HTR-8/SVneo (cell line): ENCODE results near the gene NUAK1.
A peak's percentile ranks its signal among the peaks of the same experiment; 100 is the strongest.
"Not testable (repeated sequence)": the region's sequence is repeated elsewhere in the genome, so short reads cannot be mapped to it uniquely, and the experiment has no call there.

ENCODE experiments used
- DNase-seq: peaks from one replicate; pipeline ENCODE4 v3.0.0; 2011; ENCODE audit warnings: low spot score, mixed read lengths; ENCODE audit not compliant: insufficient read length
- FAIRE-seq: peaks from 2 replicates; lab custom pipeline; 2011; peaks lifted over from hg19 to GRCh38; lab: Jason Lieb, UNC

NUAK1 gene

DNA sequence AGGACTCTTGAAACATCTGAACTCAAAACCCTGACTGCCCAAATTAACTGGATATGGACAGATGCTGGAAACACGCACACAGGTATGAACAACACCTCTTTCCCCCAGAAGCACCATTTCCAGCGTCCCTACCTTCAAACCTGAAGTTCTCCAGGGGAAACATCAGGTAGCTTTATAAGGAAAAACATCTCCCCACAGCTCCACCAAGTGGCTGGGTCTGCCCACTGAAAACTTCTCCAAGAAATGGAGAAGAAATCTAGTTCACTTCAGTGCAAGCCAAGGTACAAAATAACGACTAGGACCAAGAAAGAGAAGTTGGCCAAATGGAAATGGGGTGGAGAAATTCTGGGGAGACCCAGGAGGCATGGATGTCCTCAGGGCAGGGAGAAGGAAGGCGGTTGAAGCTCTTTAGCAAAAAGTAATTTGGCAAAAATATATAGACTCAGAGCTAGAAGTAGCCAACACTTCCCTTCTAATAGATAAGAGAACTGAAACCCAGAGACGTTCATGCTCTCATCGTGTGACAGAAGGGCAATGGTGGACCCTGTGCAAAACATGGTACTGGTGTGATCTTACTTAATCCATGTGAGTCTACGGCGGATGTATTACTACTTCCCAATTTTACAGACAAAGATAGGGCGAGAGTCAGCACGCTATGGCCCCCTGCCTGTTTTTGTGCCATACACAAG, 10.5 kb upstream of the NUAK1 start:
- no peak for FAIRE-seq
- DNase-seq: no peak

- DNase-seq: no peak
- no peak for FAIRE-seq
These were observed 9.2 kb upstream of the NUAK1 start for GRCh38 chr12:106147956-106148355.

DNA sequence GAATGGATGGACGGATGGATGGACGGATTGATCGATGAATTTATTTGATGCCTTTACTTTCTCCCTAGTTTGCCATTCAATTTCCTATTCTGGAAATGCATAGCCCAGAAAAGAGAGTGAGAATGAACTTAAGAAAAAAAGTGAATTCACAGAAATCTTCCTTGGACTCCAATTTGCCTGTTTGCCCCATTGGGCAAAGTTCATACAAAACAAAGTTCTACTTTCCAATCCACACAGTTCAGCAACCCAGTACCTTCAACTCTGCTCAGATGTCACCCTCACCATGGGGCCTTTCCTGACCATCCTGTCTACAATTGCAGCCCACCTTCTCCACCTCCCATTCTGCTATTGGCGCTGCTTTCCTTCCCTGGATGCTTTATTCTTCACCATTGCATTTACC, 8.2 kb upstream of the NUAK1 start:
- FAIRE-seq: no peak
- no peak for DNase-seq

- FAIRE-seq (no peak), DNase-seq (no peak)
These were observed 7.0 kb upstream of the NUAK1 start for GRCh38 chr12:106145539-106146447.

- DNase-seq: no peak
- FAIRE-seq: no peak
These were observed 6.1 kb upstream of the NUAK1 start for GRCh38 chr12:106144847-106145246.

DNA sequence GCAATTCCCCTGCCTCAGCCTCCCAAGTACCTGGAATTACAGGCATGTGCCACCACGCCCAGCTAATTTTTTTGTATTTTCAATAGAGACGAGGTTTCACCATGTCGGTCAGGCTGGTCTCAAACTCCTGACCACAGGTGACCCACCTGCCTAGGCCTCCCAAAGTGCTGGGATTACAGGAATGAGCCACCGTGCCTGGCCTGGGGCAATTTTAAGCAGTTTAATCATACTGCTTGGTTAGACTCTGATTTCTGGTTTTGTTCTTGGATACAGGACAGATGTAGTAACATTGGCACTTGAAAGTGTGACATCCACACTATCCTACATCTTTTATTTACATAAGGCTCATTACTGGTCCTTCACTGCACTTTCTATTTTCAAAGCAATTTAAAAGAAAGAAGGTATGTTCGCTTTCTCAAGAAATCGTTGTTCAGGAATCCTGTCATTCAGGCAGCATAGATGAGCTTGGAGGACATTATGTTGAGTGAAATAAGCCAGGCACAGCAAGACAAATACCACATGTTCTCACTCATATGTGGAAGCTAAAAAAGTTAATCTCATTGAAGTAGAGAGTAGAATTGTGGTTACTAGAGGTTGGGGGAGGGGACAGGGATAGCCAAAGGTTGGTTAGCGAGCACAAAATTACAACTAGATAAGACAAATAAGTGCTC, 4.0 kb upstream of the NUAK1 start:
- FAIRE-seq (no peak), DNase-seq (no peak)

- not testable (repeated sequence) for FAIRE-seq, DNase-seq
These were observed 3.2 kb upstream of the NUAK1 start for GRCh38 chr12:106141920-106142319.

DNA sequence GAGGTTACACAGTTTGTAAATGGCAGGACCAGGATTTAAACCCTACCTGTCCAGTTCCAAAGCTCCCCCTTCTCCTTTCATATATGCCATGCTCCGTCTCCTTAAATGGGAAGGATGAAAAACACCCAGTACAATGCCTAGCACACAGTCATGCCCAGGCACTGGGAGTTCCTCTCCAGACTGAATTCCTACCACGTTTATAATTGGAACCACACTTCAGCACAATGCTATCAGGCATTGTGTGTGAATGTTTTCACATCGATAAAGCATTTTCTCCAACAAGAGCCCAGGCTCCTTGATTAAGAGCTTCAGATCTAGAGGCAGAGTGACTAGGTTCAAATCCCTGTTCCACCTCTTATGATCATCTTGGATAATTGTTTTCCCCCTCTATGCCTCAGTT, 2.7 kb upstream of the NUAK1 start:
- no peak for FAIRE-seq

DNA sequence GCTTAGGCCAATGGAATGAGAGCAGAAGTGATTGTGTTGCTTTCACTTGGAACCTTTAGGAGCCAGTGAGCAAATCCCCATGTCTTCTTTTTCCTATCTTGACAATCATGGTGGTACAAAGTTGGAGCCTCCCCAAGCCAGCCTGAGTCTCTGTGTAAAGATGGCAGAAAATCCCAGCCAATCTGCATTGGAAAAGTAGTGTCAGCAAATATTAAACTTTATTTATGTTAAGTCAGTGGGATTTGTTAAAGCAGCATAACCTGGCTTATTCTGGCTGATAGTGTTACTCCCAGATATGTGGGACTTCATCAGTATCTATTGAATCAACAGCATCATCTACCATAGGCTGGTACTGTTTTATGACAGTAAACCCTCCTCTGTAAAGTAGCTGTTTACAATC, 2.2 kb upstream of the NUAK1 start:
- no peak for FAIRE-seq

More for the DNA sequence above, 2.7 kb upstream of the NUAK1 start:
- DNase-seq: no peak

GRCh38 chr12:106140223-106140986, 1.7 kb upstream of the NUAK1 start:
- no peak for FAIRE-seq
- no peak for DNase-seq

More for the DNA sequence above, 2.2 kb upstream of the NUAK1 start:
- DNase-seq: no peak

GRCh38 chr12:106139422-106140171, 843 bp upstream of the NUAK1 start:
- DNase-seq: peak; percentile 80

GRCh38 chr12:106138357-106138632, 459 bp downstream of the NUAK1 start:
- FAIRE-seq: no peak

More at GRCh38 chr12:106139422-106140171, 843 bp upstream of the NUAK1 start:
- FAIRE-seq: peak; percentile 80

GRCh38 chr12:106137530-106138356, 1.0 kb downstream of the NUAK1 start:
- FAIRE-seq: no peak
- no peak for DNase-seq

More at GRCh38 chr12:106138357-106138632, 459 bp downstream of the NUAK1 start:
- no peak for DNase-seq

GRCh38 chr12:106136263-106136662, 2.5 kb downstream of the NUAK1 start:
- FAIRE-seq (no peak), DNase-seq (no peak)

DNA sequence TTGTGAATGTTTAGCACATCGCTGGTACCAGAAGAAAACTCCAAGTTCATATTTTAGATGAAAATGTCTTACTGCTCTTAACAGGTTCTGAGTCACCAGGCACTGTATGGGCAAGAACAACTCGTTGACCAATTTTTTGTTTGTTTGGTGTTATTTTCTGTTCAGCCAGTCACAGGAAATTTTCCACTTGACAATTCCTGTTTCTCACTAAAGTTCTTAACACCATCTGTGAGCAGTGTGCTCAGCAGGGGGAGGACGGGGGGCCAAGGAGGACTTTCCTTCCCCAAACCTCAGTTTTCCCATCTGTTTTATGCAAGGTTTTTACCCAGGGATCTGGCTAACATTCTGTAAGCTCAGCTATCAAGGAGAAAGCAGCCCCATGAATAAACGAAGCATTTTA, 3.0 kb downstream of the NUAK1 start:
- FAIRE-seq: no peak
- DNase-seq: no peak

- no peak for FAIRE-seq
These were observed 3.7 kb downstream of the NUAK1 start for GRCh38 chr12:106135075-106135474.

DNA sequence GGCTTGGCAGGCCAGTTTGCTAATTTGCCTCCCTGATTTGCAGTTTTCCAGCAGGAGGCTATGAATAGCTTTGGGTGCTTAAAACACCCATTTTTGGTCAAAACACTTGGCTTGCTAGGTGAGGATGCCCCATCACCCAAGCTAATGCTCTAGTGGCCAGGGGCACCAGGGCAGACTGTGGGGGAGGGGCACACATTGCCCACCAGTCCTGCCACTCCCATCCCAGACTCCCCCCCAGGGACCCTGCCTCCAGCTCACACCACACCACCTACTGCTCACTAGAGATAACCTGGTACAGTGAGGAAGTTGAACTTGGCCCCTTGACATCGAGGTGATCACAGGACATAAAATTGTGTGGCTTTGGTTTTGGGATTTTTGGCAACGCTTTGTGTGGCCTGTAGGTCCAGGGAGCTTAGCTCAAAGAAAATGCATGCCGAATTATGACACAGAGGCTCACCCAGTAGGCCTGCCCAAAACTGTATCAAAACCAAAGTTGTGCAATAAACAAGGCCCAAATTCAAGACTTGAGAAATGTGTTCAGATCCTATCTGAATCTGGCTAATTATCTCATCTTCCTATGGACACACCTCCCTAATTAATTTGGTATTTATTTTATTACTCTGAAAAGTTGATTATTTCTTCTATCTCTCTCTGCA, 4.3 kb downstream of the NUAK1 start:
- no peak for DNase-seq
- FAIRE-seq: peak; percentile 72

More at GRCh38 chr12:106135075-106135474, 3.7 kb downstream of the NUAK1 start:
- no peak for DNase-seq
